ENCODE measurements around the gene TENM4.

TENM4 gene

GRCh38 chr11:78869293-78869692, 571.5 kb downstream of the TENM4 start:
- no peak for DNase-seq

- no peak for DNase-seq
Measured at GRCh38 chr11:78868563-78868962, 572.3 kb downstream of the TENM4 start.

GRCh38 chr11:78860720-78861422, 580.0 kb downstream of the TENM4 start:
- DNase-seq: no peak

GRCh38 chr11:78857688-78858087, 583.1 kb downstream of the TENM4 start:
- DNase-seq: no peak

- DNase-seq: no peak
Measured at GRCh38 chr11:78856211-78856610, 584.6 kb downstream of the TENM4 start.

- no peak for DNase-seq
Measured at GRCh38 chr11:78855116-78855515, 585.7 kb downstream of the TENM4 start.

- DNase-seq: no peak
Measured at GRCh38 chr11:78853521-78853920, 587.3 kb downstream of the TENM4 start.

- no peak for DNase-seq
Measured at GRCh38 chr11:78851878-78852586, 588.8 kb downstream of the TENM4 start.

- no peak for DNase-seq
Measured at GRCh38 chr11:78850078-78850477, 590.8 kb downstream of the TENM4 start.

- DNase-seq: no peak
Measured at GRCh38 chr11:78846269-78846668, 594.6 kb downstream of the TENM4 start.

GRCh38 chr11:78845496-78845895, 595.3 kb downstream of the TENM4 start:
- DNase-seq: no peak

- no peak for DNase-seq
Measured at GRCh38 chr11:78841456-78842060, 599.3 kb downstream of the TENM4 start.

GRCh38 chr11:78840623-78841022, 600.2 kb downstream of the TENM4 start:
- no peak for DNase-seq

GRCh38 chr11:78840200-78840599, 600.6 kb downstream of the TENM4 start:
- no peak for DNase-seq

- no peak for DNase-seq
Measured at GRCh38 chr11:78838417-78838816, 602.4 kb downstream of the TENM4 start.

GRCh38 chr11:78835646-78836045, 605.2 kb downstream of the TENM4 start:
- no peak for DNase-seq

- no peak for DNase-seq
Measured at GRCh38 chr11:78834886-78835285, 605.9 kb downstream of the TENM4 start.

- DNase-seq: no peak
Measured at GRCh38 chr11:78833237-78833636, 607.6 kb downstream of the TENM4 start.

- DNase-seq: no peak
Measured at GRCh38 chr11:78832226-78832947, 608.4 kb downstream of the TENM4 start.

- DNase-seq: no peak
Measured at GRCh38 chr11:78831571-78831970, 609.3 kb downstream of the TENM4 start.

- no peak for DNase-seq
Measured at GRCh38 chr11:78830277-78830819, 610.5 kb downstream of the TENM4 start.

- DNase-seq: no peak
Measured at GRCh38 chr11:78829146-78829545, 611.7 kb downstream of the TENM4 start.

- DNase-seq: no peak
Measured at GRCh38 chr11:78828676-78829075, 612.2 kb downstream of the TENM4 start.

Data from T-helper 1 cell (primary cell).